BLaER1 (cell line): ENCODE measurements around the gene NUP205.
"Not testable (repeated sequence)": the region's sequence is repeated elsewhere in the genome, so short reads cannot be mapped to it uniquely, and the experiment has no call there.

Experiments
- H3K27ac ChIP-seq: shearing (Covaris generic); formaldehyde crosslinking; 2 replicates; pipeline ENCODE4 v1.8.1; 2022
- H3K27me3 ChIP-seq: shearing (Covaris generic); formaldehyde crosslinking; 2 replicates; pipeline ENCODE4 v1.8.1; 2022
- H3K36me3 ChIP-seq: shearing (Covaris generic); formaldehyde crosslinking; 2 replicates; pipeline ENCODE4 v1.8.1; 2022
- H3K4me1 ChIP-seq: shearing (Covaris generic); formaldehyde crosslinking; 2 replicates; pipeline ENCODE4 v1.8.1; 2022
- H3K4me2 ChIP-seq: shearing (Covaris generic); formaldehyde crosslinking; 2 replicates; pipeline ENCODE4 v1.8.1; 2022
- H3K4me3 ChIP-seq: shearing (Covaris generic); formaldehyde crosslinking; 2 replicates; pipeline ENCODE4 v1.8.1; 2022
- H3K9ac ChIP-seq: shearing (Covaris generic); formaldehyde crosslinking; 2 replicates; pipeline ENCODE4 v1.8.1; 2022
- H3K9me3 ChIP-seq: shearing (Covaris generic); formaldehyde crosslinking; 2 replicates; pipeline ENCODE4 v1.8.1; 2022
- H4K20me1 ChIP-seq: shearing (Covaris generic); formaldehyde crosslinking; 2 replicates; pipeline ENCODE4 v1.8.1; 2022
- Cebpa-rat ChIP-seq: shearing (Covaris generic); IDR thresholded peaks from 2 replicates; pipeline ENCODE4 v1.8.1; 2022

The NUP205 gene

GRCh38 chr7:135687466-135687865 is 129.7 kb downstream of the NUP205 start:
- Histone ChIP-seq H3K4me2 (no peak overlapping the region), H3K4me3 (no peak overlapping the region), H3K27ac (no peak overlapping the region), H3K9ac (no peak overlapping the region), H3K4me1 (no peaks in the 10 kb centered on the region), H3K27me3 (no peaks in the 10 kb centered on the region), H3K9me3 (no peaks in the 10 kb centered on the region), H4K20me1 (peaks cover 6% of the 10 kb centered on the region; the same call in 1 of the 2 replicates), H3K36me3 (0 out of 2 replicates have a peak, but pooled peaks cover 9% of the 10 kb centered on the region)
- no peak for TF ChIP-seq Cebpa-rat

GRCh38 chr7:135690566-135690965 is 132.8 kb downstream of the NUP205 start:
- no peak overlapping the region for H3K4me2 ChIP-seq
- no peak for TF ChIP-seq Cebpa-rat
- H3K9ac ChIP-seq: no peak overlapping the region
- H3K9me3 ChIP-seq: no peaks in the 10 kb centered on the region
- no peaks in the 10 kb centered on the region for H3K4me1 ChIP-seq
- H3K27me3 ChIP-seq: no peaks in the 10 kb centered on the region
- no peak overlapping the region for H3K27ac ChIP-seq
- 0 out of 2 replicates have a peak, but pooled peaks cover 9% of the 10 kb centered on the region for H3K36me3 ChIP-seq
- H4K20me1 ChIP-seq: no peaks in the 10 kb centered on the region
- no peak overlapping the region for H3K4me3 ChIP-seq

GRCh38 chr7:135692055-135692454 is 134.3 kb downstream of the NUP205 start:
- TF ChIP-seq Cebpa-rat: no peak
- Histone ChIP-seq H3K9me3 (no peaks in the 10 kb centered on the region), H3K27ac (no peak overlapping the region), H3K9ac (no peak overlapping the region), H3K36me3 (0 out of 2 replicates have a peak, but pooled peaks cover 9% of the 10 kb centered on the region), H4K20me1 (no peaks in the 10 kb centered on the region), H3K4me3 (no peak overlapping the region), H3K4me1 (peaks cover 7% of the 10 kb centered on the region), H3K4me2 (no peak overlapping the region), H3K27me3 (no peaks in the 10 kb centered on the region)

DNA sequence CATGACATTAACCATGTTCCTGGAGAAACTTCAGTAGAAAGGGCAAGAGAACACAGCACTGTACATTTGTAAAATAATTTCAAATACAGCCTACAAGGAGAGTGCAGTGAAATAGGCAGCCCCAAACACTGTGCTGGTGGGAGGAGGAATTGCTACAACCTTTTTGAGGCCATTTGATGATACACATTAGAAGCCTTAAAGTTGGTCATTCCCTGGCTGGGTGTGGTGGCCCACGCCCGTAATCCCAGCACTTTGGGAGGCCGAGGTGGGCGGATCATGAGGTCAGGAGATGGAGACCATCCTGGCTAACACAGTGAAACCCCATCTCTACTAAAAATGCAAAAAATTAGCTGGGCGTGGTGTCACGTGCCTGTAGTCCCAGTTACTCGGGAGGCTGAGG is 134.9 kb downstream of the NUP205 start:
- not testable (repeated sequence) for H3K9ac ChIP-seq, H3K4me2 ChIP-seq, H3K36me3 ChIP-seq, H3K9me3 ChIP-seq, H3K27ac ChIP-seq, H4K20me1 ChIP-seq, H3K4me3 ChIP-seq, H3K27me3 ChIP-seq
- H3K4me1 ChIP-seq: peaks cover 12% of the 10 kb centered on the region

DNA sequence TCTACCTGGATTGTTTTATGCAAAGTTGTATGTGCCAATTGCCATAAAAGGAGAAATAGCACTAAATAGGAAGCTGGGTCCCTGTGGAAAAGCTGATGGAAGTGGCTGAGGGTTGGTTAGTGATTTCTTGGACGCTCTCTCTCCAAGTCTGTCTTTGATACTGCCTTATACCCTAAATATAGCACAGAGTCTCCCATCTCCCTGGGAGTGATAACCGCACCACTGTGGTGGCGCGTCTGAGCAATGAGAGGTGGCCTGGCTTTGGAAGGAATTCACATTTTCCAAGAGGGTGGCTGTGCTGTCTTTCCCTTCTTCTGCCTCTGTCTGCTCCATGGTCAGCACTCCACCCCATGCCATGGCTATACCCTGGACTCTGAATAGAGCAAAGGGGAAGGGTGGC is 135.8 kb downstream of the NUP205 start:
- Histone ChIP-seq H3K27me3 (no peaks in the 10 kb centered on the region), H3K4me1 (peaks cover 13% of the 10 kb centered on the region), H3K9ac (no peak overlapping the region), H3K9me3 (no peaks in the 10 kb centered on the region), H3K27ac (no peak overlapping the region), H3K36me3 (0 out of 2 replicates have a peak, but pooled peaks cover 9% of the 10 kb centered on the region), H3K4me2 (no peak overlapping the region), H3K4me3 (no peak overlapping the region), H4K20me1 (no peaks in the 10 kb centered on the region)
- no peak for TF ChIP-seq Cebpa-rat

- Histone ChIP-seq H3K27me3 (no peaks in the 10 kb centered on the region), H3K4me1 (peaks cover 13% of the 10 kb centered on the region), H3K4me3 (no peak overlapping the region), H3K9ac (no peak overlapping the region), H3K4me2 (no peak overlapping the region), H3K36me3 (no peaks in the 10 kb centered on the region), H3K9me3 (no peaks in the 10 kb centered on the region), H3K27ac (no peak overlapping the region), H4K20me1 (no peaks in the 10 kb centered on the region)
- no peak for TF ChIP-seq Cebpa-rat
These were observed 139.7 kb downstream of the NUP205 start for GRCh38 chr7:135697276-135698049.
